Stimulated activated CD8-positive, alpha-beta memory T cell treated with anti-CD3 and anti-CD28 coated beads, Interleukin-4, amount 100 ng/mL, for 24 hours (primary cell): ENCODE results near the gene REV3L.

Experiments
- DNase-seq: peaks from one replicate; pipeline ENCODE4 v3.0.0-alpha.2; 2020; ENCODE audit warnings: low read depth

The REV3L gene

DNA sequence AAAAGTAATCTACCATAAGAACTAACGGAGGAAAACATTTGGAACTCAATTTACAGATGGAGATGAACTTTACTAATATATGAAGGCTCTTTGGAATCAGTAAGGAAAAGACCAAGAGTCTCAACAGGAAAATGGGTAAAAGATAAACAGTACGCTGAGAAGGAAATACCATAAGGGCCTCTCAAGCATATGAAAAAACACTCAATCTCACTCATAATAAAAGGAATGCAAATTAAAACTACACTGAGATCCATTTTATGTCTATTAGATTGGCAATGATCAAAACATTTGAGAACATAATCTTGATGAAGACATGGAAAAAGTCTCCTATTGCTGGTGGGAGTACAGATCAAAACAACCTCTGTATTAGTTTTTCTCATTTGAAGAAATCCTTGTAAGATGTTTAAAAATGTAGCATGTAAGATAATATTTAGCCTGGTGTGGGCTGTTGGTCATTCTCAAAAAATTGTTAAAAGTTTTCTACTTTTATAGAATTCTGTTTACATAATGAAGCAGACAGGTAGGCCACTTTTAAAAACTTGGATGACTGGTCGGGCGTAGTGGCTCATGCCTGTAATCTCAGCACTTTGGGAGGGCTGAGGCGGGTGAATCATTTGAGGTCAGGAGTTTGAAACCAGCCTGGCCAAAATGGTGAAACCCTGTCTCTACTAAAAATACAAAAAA lies 14.5 kb downstream of the REV3L start:
- no peak for DNase-seq

DNA sequence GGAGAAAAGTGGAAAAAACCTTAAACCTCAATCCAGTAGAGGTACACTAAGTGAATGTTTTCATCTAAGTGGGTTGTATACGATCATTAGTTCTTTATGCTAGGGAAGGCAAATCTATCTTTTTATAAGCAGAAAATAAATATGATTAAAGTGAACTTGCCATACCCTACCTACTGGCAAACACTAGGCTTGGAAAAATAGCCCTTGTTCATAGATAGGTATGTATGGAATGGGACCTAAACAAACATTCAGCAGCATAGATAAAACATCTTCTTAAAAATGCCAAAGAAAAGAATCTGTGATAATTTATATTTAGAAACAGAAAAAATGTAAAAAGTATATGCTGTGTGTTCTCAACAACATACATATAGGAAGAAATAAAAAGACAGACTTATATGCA lies 18.8 kb downstream of the REV3L start:
- DNase-seq, result no peak

DNA sequence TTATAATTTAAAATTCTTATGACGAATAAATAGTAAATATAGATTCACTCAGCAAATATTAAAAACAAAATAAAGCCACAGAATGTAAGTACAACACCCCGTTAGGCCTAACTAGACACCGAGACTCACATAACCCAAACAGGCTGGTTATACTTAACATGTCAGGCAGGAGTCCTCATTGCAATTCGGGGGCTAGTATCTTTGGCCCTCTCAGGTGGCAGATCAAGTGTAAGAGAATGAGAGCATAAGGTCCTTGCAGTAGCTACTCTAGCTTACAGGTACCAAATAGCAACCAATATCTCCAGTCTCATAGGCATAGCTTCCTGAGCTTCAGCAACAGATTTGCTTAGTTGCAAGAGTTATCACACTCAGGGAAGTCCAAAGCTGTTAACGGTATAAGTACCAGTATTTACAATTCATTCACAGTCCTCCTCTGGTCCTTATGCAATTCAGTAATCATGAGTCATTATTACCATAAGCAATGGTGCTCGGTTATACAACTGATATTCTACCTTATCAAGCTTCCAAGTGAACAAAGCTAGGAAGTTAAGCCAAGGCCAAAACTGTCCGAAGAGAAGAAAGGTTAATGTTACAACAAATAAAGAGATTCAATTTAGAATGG lies 20.1 kb downstream of the REV3L start:
- no peak for DNase-seq

DNA sequence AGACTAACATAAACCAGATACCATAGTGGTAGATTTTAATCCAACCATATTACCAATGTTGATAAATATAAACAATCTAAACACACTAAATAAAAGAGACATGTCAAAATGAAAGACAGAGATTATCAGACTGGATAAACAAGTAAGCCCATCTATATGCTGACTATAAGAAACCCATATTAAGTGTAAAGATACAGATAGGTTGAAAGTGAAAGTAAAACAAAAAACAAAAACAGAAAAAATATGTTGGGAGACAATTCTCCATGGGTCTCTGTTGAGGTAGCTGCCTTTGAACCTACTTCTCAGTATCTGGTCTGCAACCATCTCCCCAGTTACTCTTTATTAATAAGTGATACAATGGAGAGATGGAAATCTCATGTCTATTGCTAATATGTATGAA lies 21.2 kb downstream of the REV3L start:
- no peak for DNase-seq

DNA sequence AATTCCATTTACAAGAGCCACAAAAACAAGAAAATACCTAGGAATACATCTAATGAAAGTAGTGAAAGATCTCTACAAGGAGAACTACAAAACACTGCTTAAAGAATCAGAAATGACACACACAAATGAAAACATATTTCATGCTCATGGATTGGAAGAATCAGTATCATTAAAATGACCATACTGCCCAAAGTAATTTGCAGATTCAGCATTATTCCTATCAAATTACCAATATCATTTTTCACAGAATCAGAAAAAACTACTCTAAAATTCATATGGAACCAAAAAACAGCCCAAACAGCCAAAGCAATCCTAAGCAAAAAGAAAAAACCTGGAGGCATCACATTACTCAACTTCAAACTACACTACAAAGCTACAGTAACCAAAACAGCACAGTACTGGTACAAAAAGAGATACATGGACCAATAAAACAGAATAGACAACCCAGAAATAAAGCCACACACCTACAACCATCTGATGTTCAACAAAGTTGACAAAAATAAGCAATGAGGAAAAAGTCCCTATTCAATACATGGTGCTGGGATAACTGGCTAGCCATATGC lies 24.3 kb downstream of the REV3L start:
- no peak for DNase-seq

DNA sequence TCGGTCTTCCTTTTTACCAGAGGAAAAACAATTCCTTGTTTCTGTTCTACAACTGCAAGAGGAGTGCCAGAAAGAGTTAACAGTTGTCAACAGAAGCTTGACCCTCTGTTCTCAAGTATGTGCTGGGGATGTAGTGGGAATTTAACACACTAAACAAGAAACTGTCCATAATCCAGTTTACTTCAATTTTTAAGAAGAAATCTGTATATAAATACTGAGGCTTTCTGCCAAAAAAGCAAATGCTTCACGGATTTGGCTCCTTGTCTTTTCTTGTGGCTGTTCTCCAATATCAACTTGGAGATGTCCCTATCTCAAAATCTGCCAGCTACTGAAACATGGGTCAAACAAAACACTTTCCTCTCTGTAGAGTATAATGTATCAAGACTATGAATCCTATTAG lies 26.8 kb downstream of the REV3L start:
- no peak for DNase-seq

DNA sequence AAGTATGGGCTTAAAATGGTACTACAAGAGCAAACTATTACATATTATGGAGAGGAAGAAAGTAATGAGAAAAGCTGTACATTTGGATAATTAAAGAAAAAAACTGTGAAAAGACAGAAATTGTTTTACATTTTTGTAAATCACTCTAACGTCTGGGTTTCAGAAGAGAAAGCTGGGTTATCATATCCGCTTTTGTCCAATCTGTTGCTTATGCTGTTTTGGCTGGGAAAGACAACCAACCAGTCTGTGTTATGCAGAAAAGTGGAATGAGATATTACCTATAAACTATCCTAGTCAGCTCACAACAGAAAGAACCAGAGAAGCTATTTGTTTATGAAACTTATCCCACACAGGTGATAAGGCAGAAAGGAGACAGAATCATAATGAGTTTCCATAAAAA lies 32.4 kb downstream of the REV3L start:
- no peak for DNase-seq

DNA sequence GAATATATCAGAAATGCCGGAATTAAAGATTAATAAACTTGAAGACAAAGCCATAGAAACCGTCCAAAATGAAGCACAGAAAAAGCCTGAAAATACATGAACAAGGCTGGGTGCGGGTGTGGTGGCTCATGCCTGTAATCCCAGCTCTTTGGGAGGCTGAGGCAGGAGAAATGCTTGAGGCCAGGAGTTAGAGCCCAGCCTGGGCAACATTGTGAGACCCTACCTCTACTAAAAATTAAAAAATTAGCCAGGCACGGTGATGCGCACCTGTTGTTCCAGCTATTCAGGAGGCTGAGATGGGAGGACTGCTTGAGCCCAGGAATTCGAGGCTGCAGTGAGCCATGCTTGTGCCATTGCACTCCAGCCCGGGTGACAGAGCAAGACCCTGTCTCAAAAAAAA lies 32.9 kb downstream of the REV3L start:
- no peak for DNase-seq

DNA sequence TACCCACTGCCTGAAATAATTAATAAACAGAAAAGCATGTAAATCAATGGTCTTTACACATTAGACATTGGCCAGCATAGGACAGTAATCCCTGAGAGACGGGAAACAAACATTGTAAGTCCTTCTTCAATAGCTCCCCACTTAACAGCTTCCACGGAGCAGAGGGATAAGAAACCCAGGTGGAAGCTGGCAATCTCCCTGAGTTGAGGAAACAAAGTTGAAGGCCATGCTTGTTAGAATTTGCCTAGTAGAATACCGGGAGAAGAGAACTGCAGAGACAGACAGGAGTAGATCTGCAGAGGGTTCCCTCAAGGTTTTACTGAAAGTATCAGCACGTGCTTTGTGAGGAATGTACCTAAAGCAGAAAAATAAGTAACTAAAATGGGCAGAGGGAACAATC lies 33.9 kb downstream of the REV3L start:
- no peak for DNase-seq

DNA sequence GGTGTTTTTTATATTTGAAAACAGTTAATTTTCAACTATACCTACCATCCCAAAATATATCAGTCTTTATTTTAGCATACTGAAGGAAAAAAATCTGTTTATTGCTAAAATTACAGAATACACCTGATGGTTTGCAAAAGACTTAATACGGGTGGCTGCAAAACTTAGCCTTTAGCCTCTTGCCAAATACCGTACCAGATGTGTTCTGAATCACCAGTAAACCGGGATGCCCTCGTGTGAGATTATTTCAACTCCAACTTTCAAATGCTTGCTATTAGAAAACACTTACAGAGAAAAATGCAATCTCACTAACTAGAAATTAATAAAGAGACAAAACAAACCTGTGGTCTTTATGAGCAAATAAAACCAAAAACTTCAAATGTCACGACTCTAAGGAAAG lies 36.0 kb downstream of the REV3L start:
- DNase-seq, result no peak

DNA sequence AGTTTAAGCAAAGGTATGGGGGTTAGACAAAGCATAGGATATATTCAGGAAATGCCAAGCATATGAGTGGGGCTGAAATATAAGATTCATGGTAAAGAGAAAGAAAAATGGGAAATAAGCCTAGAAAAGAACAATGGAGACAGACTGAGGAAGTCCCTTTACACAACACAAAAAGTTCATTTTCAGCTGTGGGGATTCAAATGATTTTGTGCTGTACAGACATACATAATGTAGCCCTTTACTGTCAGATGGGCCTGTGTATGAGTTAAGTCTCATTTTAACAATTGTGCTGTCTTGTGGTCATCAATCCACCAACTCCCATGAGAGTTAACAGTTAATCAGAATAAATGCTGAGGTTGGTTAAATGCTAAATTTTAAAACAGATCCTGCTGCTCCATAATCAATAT lies 37.2 kb downstream of the REV3L start:
- DNase-seq, result no peak

DNA sequence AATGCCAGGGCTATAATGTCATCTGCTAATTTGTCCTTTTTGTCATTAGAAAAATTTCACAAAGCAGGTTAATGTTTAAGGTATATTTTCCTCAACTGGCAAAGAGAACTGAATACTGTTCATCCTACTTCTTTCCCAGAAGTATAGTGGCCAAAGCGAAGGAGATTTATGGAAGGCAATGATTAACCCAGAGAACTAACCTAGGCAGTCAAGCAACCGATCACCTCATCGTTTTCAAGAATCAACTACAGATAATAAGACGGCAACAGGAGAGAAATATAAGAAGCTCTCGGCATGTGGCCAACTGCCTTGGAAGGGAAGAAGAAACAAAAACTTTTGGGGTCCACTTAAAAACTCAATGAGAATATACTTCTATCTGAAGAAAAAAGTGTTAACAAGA lies 38.2 kb downstream of the REV3L start:
- no peak for DNase-seq

DNA sequence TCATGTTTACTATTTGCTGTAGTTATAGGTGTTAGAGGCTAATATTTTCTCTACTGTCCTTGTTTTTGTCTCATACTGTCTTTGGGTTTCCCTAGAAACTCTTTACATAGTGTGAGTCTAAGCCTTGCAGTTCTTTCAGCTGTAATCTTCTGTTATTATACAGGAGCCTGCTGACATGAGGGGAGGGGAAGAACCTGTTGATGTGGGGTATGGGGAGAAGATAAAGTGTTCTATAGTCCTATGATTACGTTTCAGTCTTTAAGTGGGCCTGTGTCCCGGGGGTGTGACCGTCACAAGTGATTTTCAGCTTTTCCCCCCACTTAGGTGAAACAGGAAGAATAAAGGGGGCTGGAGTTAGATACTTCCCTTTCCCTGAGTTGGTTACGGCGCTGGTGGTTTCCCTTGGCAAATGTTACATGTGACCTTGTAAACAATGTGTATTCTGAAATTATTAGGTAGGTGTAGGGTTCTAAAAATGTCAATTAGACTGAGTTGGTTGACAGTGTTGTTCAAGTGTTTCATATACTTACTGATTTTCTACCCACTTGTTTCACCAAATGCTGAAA lies 41.3 kb downstream of the REV3L start:
- DNase-seq, result no peak

DNA sequence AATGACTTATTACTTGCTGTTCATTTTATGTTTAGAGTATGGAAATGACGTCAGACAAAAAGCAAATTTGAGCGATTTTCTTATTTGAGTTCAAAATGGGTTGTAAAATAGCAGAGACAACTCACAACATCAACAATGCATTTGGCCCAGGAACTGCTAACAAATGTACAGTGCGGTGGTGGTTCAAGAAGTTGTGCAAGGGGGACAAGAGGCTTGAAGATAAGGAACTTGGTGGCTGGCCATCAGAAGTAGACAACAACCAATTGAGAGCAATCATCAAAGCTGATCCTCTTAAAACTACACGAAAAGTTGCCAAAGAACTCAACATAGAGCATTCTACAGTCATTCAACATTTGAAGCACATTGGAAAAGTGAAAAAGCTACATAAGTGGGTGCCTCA lies 43.8 kb downstream of the REV3L start:
- no peak for DNase-seq

DNA sequence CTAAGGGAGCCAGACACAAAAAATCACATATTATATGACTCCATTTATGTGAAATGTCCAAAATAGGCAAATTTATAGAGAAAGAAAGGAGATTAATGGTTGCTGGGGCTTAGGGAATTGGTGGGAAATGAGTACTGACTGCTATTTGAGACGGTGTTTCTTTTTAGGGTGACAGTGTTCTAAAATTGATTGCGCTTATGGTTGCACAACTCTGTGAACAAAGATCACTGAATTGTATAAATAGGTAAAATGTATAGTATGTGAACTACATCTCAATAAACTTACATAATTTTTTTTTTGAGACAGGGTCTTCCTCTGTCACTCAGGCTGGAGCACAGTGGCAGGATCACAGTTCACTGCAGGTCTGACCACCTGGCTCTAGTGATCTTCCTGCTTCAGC lies 45.4 kb downstream of the REV3L start:
- no peak for DNase-seq

DNA sequence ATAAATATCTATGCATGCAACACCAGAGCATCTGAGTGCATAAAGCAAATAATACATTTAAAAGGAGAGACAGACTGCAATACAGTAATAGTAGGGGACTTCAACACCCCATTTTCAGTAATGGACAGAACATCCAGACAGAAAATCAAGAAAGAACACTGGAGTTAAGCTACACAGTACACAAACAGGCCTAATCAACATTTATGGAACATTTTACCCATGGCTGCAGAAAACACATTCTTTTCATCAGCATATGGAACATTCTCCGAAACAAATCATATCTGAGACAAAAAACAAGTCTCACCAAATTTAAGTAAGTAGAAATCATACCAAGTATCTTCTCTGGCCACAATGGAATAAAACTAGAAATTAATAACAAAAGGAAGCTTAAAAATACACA lies 50.5 kb downstream of the REV3L start:
- no peak for DNase-seq

DNA sequence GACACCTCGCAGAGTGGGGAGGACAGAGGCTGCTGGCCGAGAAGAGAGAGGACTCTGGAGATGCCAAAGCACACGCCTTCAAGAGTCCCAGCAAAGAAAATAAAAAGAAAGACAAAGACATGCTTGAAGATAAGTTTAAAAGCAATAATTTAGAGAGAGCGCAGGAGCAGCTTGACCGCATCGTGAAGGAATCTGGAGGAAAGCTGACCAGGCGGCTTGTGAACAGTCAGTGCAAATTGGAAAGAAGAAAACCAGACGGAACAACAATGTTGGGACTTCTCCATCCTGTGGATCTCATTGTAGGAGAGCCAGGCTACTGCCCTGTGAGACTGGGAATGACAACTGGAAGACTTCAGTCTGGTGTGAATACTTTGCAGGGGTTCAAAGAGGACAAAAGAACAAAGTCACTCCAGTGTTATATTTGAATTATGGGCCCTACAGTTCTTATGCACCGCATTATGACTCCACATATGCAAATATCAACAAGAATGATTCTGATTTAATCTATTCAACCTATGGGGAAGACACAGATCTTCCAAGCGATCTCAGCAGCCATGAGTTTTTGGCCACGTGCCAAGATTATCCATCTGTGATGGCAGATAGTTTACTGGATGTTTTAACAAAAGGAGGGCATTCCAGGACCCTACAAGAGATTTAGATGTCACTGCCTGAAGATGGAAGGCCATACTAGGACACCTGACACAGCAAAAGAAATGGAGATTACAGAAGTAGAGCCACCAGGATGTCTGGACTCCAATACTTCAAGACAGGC lies 52.2 kb downstream of the REV3L start:
- DNase-seq, result no peak

DNA sequence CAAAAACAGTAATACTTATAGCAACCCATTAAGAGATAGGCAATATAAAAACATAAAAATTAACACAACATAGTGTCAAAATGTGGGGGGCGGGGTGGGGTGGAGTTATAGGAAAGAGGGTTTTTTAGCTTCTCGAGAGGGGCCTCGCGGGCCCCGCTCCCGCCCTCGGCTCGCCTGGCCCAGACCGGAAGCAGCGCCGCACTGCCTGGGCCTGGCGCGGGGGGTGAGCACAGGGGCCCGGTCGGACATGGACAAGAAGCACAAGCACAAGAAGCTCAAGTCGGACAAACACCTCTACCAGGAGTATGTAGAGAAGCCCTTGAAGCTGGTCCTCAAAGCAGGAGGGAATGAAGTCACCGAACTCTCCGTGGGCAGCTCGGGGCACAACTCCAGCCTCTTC lies 53.4 kb downstream of the REV3L start:
- DNase-seq, result no peak

DNA sequence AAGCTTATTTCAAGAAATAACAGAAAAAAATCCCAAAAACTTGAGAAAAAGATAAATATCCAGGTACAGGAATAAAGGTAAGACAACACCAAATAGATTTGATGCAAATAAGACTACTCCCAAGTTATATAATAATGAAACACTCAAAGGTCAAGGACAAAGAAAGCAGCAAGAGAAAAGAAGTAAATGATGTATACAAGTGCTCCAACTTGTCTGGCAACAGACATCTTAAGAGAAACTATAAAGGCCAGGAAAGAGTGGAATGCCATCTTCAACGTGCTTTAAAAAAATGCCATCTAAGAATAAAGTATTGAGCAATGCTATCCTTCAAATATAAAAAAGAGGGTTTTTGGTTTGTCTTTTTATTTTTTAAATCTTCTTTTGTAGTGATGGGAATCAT lies 54.2 kb downstream of the REV3L start:
- DNase-seq, result no peak

DNA sequence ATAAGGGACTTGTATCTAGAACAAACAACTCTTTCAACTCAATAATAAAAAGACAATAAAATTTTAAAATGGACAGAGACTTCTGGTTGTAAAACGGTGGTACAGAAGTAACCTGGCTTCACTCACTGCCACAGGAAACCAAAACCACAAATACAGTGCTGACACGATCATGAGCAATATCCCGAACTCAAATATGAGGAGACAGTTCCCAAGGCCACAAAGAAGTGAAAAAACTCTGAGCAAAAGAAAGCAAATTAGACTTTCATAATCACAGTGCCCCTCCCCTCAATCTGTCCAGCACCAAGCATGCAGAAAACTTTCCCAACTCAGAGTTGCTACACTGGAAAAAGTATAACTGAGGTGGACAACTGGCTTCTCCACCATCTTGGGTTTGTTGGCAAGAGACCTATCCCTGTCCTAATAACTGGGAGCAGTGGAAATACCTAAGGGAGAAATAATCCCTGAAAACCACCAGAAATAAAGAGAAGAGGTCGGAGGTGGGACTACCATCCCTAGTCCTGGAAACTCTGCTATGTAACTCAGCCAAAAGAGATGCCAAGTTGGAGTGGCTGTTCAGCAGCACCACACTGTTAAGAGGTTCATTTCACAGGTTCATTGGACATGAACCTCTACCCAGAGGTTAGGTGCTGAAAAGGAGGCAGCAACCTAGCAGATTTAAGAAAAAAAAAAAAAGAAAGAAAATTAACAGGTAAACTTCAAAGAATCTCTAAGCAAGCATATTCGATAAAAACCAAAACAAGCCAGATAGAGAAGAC lies 55.5 kb downstream of the REV3L start:
- no peak for DNase-seq

DNA sequence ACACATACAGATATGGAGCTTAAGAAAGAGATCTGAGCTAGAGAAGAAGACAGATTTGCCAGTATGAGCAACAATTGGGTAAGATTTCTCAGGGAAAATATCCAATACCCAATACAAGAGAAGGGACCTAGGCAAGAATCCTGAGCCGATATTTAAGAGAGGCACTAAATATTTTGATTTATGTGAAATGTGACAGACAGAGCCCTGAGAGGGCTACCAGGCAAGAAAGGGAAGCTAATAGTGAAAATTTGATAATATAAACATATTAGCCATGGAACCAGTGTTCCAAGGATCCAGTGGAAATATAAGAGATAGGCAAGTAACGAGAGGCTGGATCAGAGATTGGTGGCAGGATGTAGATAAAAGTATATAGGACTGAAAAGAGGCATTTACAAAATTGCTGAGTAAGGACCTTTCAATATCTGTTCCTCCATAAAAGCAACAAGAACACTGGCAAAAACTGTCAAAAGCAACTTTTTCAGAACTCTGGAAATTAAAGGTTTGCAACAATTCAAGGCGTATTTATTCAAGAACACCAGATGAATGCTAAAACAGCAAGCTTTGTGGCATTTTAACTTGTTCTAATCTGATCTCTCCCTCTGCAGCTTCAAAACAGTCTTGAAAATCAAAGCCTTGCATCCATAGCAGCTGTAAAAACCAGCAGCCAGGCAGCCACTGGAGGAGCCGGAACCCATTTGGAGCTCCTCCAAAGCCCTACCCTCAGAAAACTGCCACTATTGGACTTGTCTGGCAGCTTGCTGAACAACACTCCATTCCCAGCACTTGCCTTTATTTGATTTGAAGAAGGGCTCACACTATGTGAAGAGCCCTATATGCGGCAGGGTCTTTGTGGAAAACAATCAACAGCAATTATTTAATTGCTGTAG lies 58.8 kb downstream of the REV3L start:
- DNase-seq, result no peak
